ENCODE data around the gene UNC45B. TPM values are rescaled to one million over a fixed set of nuclear protein-coding genes. Genes with fewer than 3 reads are reported as not detected.
"Not testable (repeated sequence)": the region's sequence is repeated elsewhere in the genome, so short reads cannot be mapped to it uniquely, and the experiment has no call there.

UNC45B gene
- total RNA-seq, 6 experiments from 2014 or later = 0.07 to 0.19 TPM; not detected in 4

DNA sequence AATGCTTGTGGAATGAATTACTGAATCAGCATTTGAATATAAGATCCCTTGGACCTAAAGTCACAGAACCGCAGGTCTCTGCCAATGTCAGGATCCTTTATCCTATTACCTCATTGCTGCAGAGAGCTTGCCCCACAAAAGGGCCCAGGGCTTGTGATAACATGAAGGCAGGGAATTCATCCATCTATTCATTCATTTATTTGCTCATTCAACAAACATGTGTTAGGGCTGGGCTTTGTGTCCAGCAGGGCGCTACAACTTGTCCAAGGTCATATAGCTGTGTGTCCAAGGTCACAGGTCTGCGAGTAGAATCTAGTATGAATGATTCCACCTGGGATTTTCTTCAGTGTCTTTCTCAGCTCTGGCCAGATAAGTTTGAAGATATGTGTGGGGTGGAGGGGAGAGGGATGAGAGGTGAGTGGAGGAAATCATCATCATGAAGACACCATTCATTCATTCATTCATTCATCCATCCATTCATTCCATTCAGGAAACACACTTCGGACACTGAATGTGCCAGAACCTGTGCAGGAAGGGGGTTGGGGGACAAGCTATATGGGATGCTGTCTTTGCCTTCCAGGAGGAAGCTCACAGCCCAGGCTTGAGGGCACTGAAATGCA is 1.3 kb upstream of the UNC45B start:
- intact Hi-C loops (cut with DNase I) = no loop called here
- Histone ChIP-seq H3K27ac (no peak overlapping the region), H3K27me3 (no peaks in the 10 kb centered on the region), H3K4me3 (no peak overlapping the region), H3K36me3 (no peaks in the 10 kb centered on the region), H3K4me1 (peaks cover 0 to 3% (median 0%) of the 10 kb centered on the region in 4 donors), H3K9me3 (no peaks in the 10 kb centered on the region)
- ATAC-seq (no peak), DNase-seq (no peak)
- no peak for TF ChIP-seq POLR2A (IDR thresholded peaks at IDR 0.05)
- TF ChIP-seq, protein P1, sequence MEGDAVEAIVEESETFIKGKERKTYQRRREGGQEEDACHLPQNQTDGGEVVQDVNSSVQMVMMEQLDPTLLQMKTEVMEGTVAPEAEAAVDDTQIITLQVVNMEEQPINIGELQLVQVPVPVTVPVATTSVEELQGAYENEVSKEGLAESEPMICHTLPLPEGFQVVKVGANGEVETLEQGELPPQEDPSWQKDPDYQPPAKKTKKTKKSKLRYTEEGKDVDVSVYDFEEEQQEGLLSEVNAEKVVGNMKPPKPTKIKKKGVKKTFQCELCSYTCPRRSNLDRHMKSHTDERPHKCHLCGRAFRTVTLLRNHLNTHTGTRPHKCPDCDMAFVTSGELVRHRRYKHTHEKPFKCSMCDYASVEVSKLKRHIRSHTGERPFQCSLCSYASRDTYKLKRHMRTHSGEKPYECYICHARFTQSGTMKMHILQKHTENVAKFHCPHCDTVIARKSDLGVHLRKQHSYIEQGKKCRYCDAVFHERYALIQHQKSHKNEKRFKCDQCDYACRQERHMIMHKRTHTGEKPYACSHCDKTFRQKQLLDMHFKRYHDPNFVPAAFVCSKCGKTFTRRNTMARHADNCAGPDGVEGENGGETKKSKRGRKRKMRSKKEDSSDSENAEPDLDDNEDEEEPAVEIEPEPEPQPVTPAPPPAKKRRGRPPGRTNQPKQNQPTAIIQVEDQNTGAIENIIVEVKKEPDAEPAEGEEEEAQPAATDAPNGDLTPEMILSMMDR (IDR thresholded peaks at IDR 0.05) = no peak
- 50% methylated on average over 4 of the region's 4 CpGs for WGBS (ENCODE audit: insufficient coverage, low coverage, low lambda C conversion rate, missing lambda C conversion rate)

DNA sequence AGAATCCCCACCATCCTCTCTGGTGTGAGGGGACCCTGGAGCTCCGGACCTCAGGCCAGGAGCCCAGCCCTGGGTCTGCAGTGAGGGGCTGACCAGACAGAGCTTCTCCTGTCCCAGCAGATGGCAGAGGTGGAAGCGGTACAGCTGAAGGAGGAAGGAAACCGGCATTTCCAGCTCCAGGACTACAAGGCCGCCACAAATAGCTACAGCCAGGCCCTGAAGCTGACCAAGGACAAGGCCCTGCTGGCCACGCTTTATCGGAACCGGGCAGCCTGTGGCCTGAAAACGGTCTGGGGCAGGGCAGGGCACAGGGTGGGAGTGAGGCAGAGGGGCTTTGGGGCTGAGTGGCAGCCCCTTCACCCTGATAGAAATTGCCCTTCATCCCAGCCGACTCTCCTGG is 527 bp downstream of the UNC45B start:
- peak; percentile 12 to 49 (median 32) for ATAC-seq
- no peaks in the 10 kb centered on the region for H3K27me3 ChIP-seq

GRCh38 chr17:35149941-35150340 is 2.3 kb downstream of the UNC45B start:
- peak in 1 of 3 donors; percentile 27 for DNase-seq
- WGBS (ENCODE audit: insufficient coverage, low coverage, low lambda C conversion rate, missing lambda C conversion rate) = 68% methylated on average over 2 of the region's 11 CpGs
- TF ChIP-seq, protein P1 (IDR thresholded peaks at IDR 0.05) = no peak
- no peaks in the 10 kb centered on the region for H3K4me1 ChIP-seq
- intact Hi-C loops (cut with DNase I) = no loop called here
- H3K27ac ChIP-seq = no peak overlapping the region
- no peak overlapping the region for H3K4me3 ChIP-seq
- H3K27me3 ChIP-seq = no peaks in the 10 kb centered on the region
- no peaks in the 10 kb centered on the region for H3K9me3 ChIP-seq
- ATAC-seq = no peak
- H3K36me3 ChIP-seq = no peaks in the 10 kb centered on the region

More for the DNA sequence above, 527 bp downstream of the UNC45B start:
- no CpG with 5 or more reads among the region's 9 CpGs for WGBS (ENCODE audit: insufficient coverage, low coverage, low lambda C conversion rate, missing lambda C conversion rate)
- Histone ChIP-seq H3K27ac (no peak overlapping the region), H3K4me1 (no peaks in the 10 kb centered on the region), H3K4me3 (no peak overlapping the region), H3K36me3 (no peaks in the 10 kb centered on the region), H3K9me3 (no peaks in the 10 kb centered on the region)
- intact Hi-C loops (cut with DNase I) = no loop called here
- DNase-seq = peak in 1 of 3 donors; percentile 26
- TF ChIP-seq, protein P1 (IDR thresholded peaks at IDR 0.05) = no peak
- no peak for TF ChIP-seq POLR2A (IDR thresholded peaks at IDR 0.05)

DNA sequence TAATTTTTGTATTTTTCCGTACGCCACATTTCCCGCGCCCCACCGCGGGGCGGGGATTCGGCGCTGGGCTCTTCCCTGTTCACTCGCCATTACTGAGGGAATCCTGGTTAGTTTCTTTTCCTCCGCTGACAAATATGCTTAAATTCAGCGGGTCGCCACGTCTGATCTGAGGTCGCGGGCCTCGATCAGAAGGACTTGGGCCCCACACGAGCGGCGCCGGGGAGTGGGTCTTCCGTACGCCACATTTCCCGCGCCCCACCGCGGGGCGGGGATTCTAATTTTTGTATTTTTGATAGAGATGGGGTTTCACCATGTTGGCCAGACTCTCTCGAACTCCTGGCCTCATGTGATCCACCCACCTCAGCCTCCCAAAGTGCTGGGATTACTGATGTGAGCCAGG is 3.5 kb downstream of the UNC45B start:
- ATAC-seq; H3K36me3 ChIP-seq; H3K27ac ChIP-seq; H3K4me3 ChIP-seq; H3K27me3 ChIP-seq; H3K9me3 ChIP-seq; H3K4me1 ChIP-seq; intact Hi-C loops (cut with DNase I): not testable (repeated sequence)
- DNase-seq = peak in 1 of 3 donors; percentile 29
- 72% methylated on average over 5 of the region's 29 CpGs for WGBS (ENCODE audit: insufficient coverage, low coverage, low lambda C conversion rate, missing lambda C conversion rate)

GRCh38 chr17:35152421-35153140 is 5.0 kb downstream of the UNC45B start:
- 46% methylated on average over 13 of the region's 13 CpGs for WGBS (ENCODE audit: insufficient coverage, low coverage, low lambda C conversion rate, missing lambda C conversion rate)
- ATAC-seq = no peak
- Histone ChIP-seq H3K27ac (no peak overlapping the region), H3K36me3 (no peaks in the 10 kb centered on the region), H3K27me3 (no peaks in the 10 kb centered on the region), H3K9me3 (no peaks in the 10 kb centered on the region), H3K4me3 (no peak overlapping the region), H3K4me1 (no peaks in the 10 kb centered on the region)
- peak in 1 of 3 donors; percentile 7 for DNase-seq
- TF ChIP-seq POLR2A (IDR thresholded peaks at IDR 0.05) = no peak
- TF ChIP-seq, protein P1 (IDR thresholded peaks at IDR 0.05) = no peak
- intact Hi-C loops (cut with DNase I) = no loop called here
